IMR-90 (cell line): ENCODE data around the gene FGF3. TPM values are rescaled to one million over a fixed set of nuclear protein-coding genes. Genes with fewer than 3 reads are reported as not detected.

Experiments used
- ATAC-seq: fragments of 200-7000 bp; cut with Tn5 transposase; 2 replicates; pipeline ENCODE4 v1.9.1; 2020; ENCODE audit warnings: low read depth, mild to moderate bottlenecking, moderate library complexity
- BruUV-seq: library from RNA; stranded (reverse); fragments of 400-500 nt; replicated peaks from 2 replicates; lab custom pipeline; 2021; lab: Mats Ljungman, UMichigan
- CTCF ChIA-PET: fragments of 300-600 bp; formaldehyde crosslinking; extraction: SDS; loops from one replicate; lab custom pipeline; 2021; ENCODE audit warnings: antibody characterized with exemption; lab: Yijun Ruan, JAX
- POLR2A ChIA-PET: fragments of 300-600 bp; sonication (Branson Sonifier 250); formaldehyde crosslinking; loops from one replicate; lab custom pipeline; 2022; ENCODE audit warnings: antibody characterized with exemption; ENCODE audit not compliant: unreplicated experiment; lab: Charles Lee
- DNase-seq: peaks from one replicate; pipeline ENCODE4 v3.0.0; 2013
- H2AFZ ChIP-seq: replicated peaks from 2 replicates; pipeline ENCODE3; 2013; ENCODE audit warnings: low read length, mild to moderate bottlenecking; ENCODE audit not compliant: poor library complexity
- H2AK5ac ChIP-seq: 2 replicates; pipeline ENCODE4 v1.6.1; 2013; ENCODE audit warnings: low read depth, low read length, inconsistent platforms
- H2AK9ac ChIP-seq: replicated peaks from 2 replicates; pipeline ENCODE3; 2013; ENCODE audit warnings: mild to moderate bottlenecking, low read depth, low read length, moderate library complexity; ENCODE audit not compliant: poor library complexity
- H2BK120ac ChIP-seq: 2 replicates; pipeline ENCODE4 v1.6.1; 2013; ENCODE audit warnings: low read depth, low read length, inconsistent platforms
- H2BK15ac ChIP-seq: 3 replicates; pipeline ENCODE4 v1.6.1; 2013; ENCODE audit warnings: low read depth, low read length, inconsistent platforms
- H2BK20ac ChIP-seq: 2 replicates; pipeline ENCODE4 v1.6.1; 2013; ENCODE audit warnings: low read depth, mild to moderate bottlenecking, inconsistent platforms, low read length, moderate library complexity
- H2BK5ac ChIP-seq: 2 replicates; pipeline ENCODE4 v1.6.1; 2013; ENCODE audit warnings: mild to moderate bottlenecking, low read depth, low read length, inconsistent platforms; ENCODE audit not compliant: poor library complexity, severe bottlenecking
- H3K14ac ChIP-seq: replicated peaks from 2 replicates; pipeline ENCODE4 v1.6.1; 2013; ENCODE audit warnings: low read depth, low read length, inconsistent platforms
- H3K18ac ChIP-seq: 2 replicates; pipeline ENCODE4 v1.6.1; 2013; ENCODE audit warnings: low read depth, low read length, control low read depth
- H3K23ac ChIP-seq: 2 replicates; pipeline ENCODE4 v1.6.1; 2013; ENCODE audit warnings: low read depth, low read length, inconsistent platforms
- H3K27ac ChIP-seq: 2 replicates; pipeline ENCODE4 v1.5.1; 2013; ENCODE audit warnings: mild to moderate bottlenecking, control low read depth, low read length; ENCODE audit not compliant: insufficient read depth
- H3K27me3 ChIP-seq: 2 replicates; pipeline ENCODE4 v1.6.1; 2013; ENCODE audit warnings: low read length; ENCODE audit not compliant: control insufficient read depth, insufficient read depth
- H3K36me3 ChIP-seq: 2 replicates; pipeline ENCODE4 v1.6.1; 2013; ENCODE audit warnings: low read length, mixed read lengths; ENCODE audit not compliant: control insufficient read depth, insufficient read depth
- H3K4ac ChIP-seq: 2 replicates; pipeline ENCODE4 v1.6.1; 2013; ENCODE audit warnings: low read depth, low read length, inconsistent platforms
- H3K4me1 ChIP-seq: 2 replicates; pipeline ENCODE4 v1.6.1; 2013; ENCODE audit warnings: low read length, mixed read lengths; ENCODE audit not compliant: control insufficient read depth, insufficient read depth
- H3K4me2 ChIP-seq: 2 replicates; pipeline ENCODE4 v1.6.1; 2013; ENCODE audit warnings: low read depth, mild to moderate bottlenecking, control low read depth, low read length, moderate library complexity
- H3K4me3 ChIP-seq: 2 replicates; pipeline ENCODE4 v1.5.1; 2013; ENCODE audit warnings: low read depth, mild to moderate bottlenecking, control low read depth, low read length, moderate library complexity; ENCODE audit not compliant: insufficient read depth
- H3K56ac ChIP-seq: 2 replicates; pipeline ENCODE4 v1.6.1; 2013; ENCODE audit warnings: low read length, inconsistent platforms; ENCODE audit not compliant: insufficient read depth; ENCODE audit errors: extremely low read depth
- H3K79me1 ChIP-seq, 2 experiments: 2 replicates each; pipeline ENCODE4 v1.6.1; 2013; ENCODE audit warnings: low read length in 2 of 2, inconsistent platforms in 1 of 2, low read depth in 1 of 2
- H3K9ac ChIP-seq: 2 replicates; pipeline ENCODE4 v1.6.1; 2013; ENCODE audit warnings: low read depth, low read length, control low read depth
- H3K9me1 ChIP-seq: 2 replicates; pipeline ENCODE4 v1.6.1; 2013; ENCODE audit warnings: low read length, inconsistent platforms; ENCODE audit not compliant: insufficient read depth
- H3K9me3 ChIP-seq: 2 replicates; pipeline ENCODE4 v1.6.1; 2013; ENCODE audit warnings: low read length; ENCODE audit not compliant: control insufficient read depth, insufficient read depth
- H4K20me1 ChIP-seq: 2 replicates; pipeline ENCODE4 v1.6.1; 2013; ENCODE audit warnings: low read length, inconsistent platforms; ENCODE audit not compliant: insufficient read depth
- H4K5ac ChIP-seq: 2 replicates; pipeline ENCODE4 v1.6.1; 2013; ENCODE audit warnings: mild to moderate bottlenecking, low read depth, low read length, control low read depth
- H4K8ac ChIP-seq, 2 experiments: 2 replicates each; pipeline ENCODE4 v1.6.1; 2013; ENCODE audit warnings: low read depth in 2 of 2, low read length in 2 of 2, control low read depth in 1 of 2, inconsistent platforms in 1 of 2
- H4K91ac ChIP-seq: 2 replicates; pipeline ENCODE4 v1.6.1; 2013; ENCODE audit warnings: low read depth, low read length, inconsistent platforms; ENCODE audit not compliant: insufficient read depth
- BHLHE40 ChIP-seq: fragments of 150-350 bp; IDR thresholded peaks from 2 replicates; pipeline ENCODE4 v1.6.1; 2016; ENCODE audit warnings: mild to moderate bottlenecking, low read depth, low read length
- CEBPB ChIP-seq: IDR thresholded peaks from 2 replicates; pipeline ENCODE4 v1.6.1; 2012; ENCODE audit warnings: low read depth, low read length, improper control_type of control experiment
- CHD1 ChIP-seq: IDR thresholded peaks from 2 replicates; pipeline ENCODE4 v1.6.1; 2012; ENCODE audit warnings: low read depth, low read length, improper control_type of control experiment
- CTCF ChIP-seq: conservative IDR thresholded peaks from 2 replicates; pipeline ENCODE4 v1.5.1; 2012; ENCODE audit warnings: mild to moderate bottlenecking, low read depth, low read length, improper control_type of control experiment
- FOS ChIP-seq: fragments of 150-350 bp; IDR thresholded peaks from 2 replicates; pipeline ENCODE4 v1.6.1; 2016; ENCODE audit warnings: low read depth, low read length
- MAFK ChIP-seq: IDR thresholded peaks from 2 replicates; pipeline ENCODE4 v1.6.1; 2012; ENCODE audit warnings: low read depth, low read length, improper control_type of control experiment
- MAZ ChIP-seq: IDR thresholded peaks from 2 replicates; pipeline ENCODE4 v1.6.1; 2012; ENCODE audit warnings: low read depth, mild to moderate bottlenecking, low read length, improper control_type of control experiment, moderate library complexity, borderline replicate concordance
- NFE2L2 ChIP-seq: fragments of 150-350 bp; IDR thresholded peaks from 2 replicates; pipeline ENCODE4 v1.6.1; 2016; ENCODE audit warnings: low read depth, mild to moderate bottlenecking, low read length
- POLR2A ChIP-seq: IDR thresholded peaks from 2 replicates; pipeline ENCODE4 v1.6.1; 2012; ENCODE audit warnings: mild to moderate bottlenecking, low read depth, low read length
- RAD21 ChIP-seq: IDR thresholded peaks from 2 replicates; pipeline ENCODE4 v1.6.1; 2012; ENCODE audit warnings: low read length, improper control_type of control experiment
- RCOR1 ChIP-seq: IDR thresholded peaks from 2 replicates; pipeline ENCODE4 v1.6.1; 2012; ENCODE audit warnings: mild to moderate bottlenecking, low read length, improper control_type of control experiment; ENCODE audit not compliant: insufficient replicate concordance
- RFX5 ChIP-seq: IDR thresholded peaks from 2 replicates; pipeline ENCODE4 v1.8.0; 2012; ENCODE audit warnings: low read depth, mild to moderate bottlenecking, low read length, moderate library complexity
- SMC3 ChIP-seq: fragments of 150-350 bp; IDR thresholded peaks from 2 replicates; pipeline ENCODE4 v1.6.1; 2016; ENCODE audit warnings: low read depth, mild to moderate bottlenecking, antibody characterized with exemption, low read length, moderate library complexity
- USF2 ChIP-seq: fragments of 150-350 bp; IDR thresholded peaks from 2 replicates; pipeline ENCODE4 v1.6.1; 2017; ENCODE audit warnings: mild to moderate bottlenecking, antibody characterized with exemption, low read length, low read depth
- dilution Hi-C: fragments of 300-500 bp; cut with HindIII; formaldehyde crosslinking; loops from one replicate; pipeline ENCODE4 v1.14.3; 2018; ENCODE audit warnings: low sequenced_read_pairs; ENCODE audit not compliant: unreplicated experiment
- in situ Hi-C: fragments of 300-500 bp; cut with MboI; formaldehyde crosslinking; loops from 3 replicates; pipeline ENCODE4 v1.14.3; 2019; ENCODE audit warnings: low sequenced_read_pairs, inconsistent platforms, mixed read lengths
- intact Hi-C: fragments of 100-400 bp; cut with micrococcal nuclease; formaldehyde crosslinking; loops from 2 replicates; pipeline ENCODE4 v1.10.0; 2022
- polyA plus RNA-seq, 3 experiments: library from polyadenylated mRNA; depleted of rRNA; stranded (reverse); fragments of >200 nt; gene quantifications; 2 replicates each; pipeline ENCODE4 v1.2.3, GENCODE V29; 2012; ENCODE audit warnings: low replicate concordance in 1 of 3
- total RNA-seq: library from RNA; depleted of rRNA; stranded (reverse); fragments of >200 nt; gene quantifications from 2 replicates; pipeline ENCODE4 v1.2.3, GENCODE V29; 2012
- TF ChIP-seq, protein P1 (sequence below): fragments of 150-350 bp; IDR thresholded peaks from 2 replicates; pipeline ENCODE4 v1.6.1; 2016; ENCODE audit warnings: low read depth, mild to moderate bottlenecking, low read length, moderate library complexity, borderline replicate concordance

FGF3 gene
- total and polyA plus RNA-seq, 2 of the 4 experiments (the other 2 are of a cell fraction) = not detected

- intact Hi-C loops = no loop called here
Observed at GRCh38 chr11:69814902-69815301, 4.3 kb downstream of the FGF3 start.

More at GRCh38 chr11:69814902-69815301, 4.3 kb downstream of the FGF3 start:
- CTCF ChIA-PET = interaction anchor here (0.5 kb wide), 1 partner anchor 546 kb away, joined by 4 read pairs; no protein-coding TSS in a partner anchor
- H3K23ac ChIP-seq = no peak overlapping the region
- H2AK5ac ChIP-seq = no peak overlapping the region
- no peak overlapping the region for H3K4ac ChIP-seq
- H3K9me3 ChIP-seq = no peaks in the 10 kb centered on the region
- no peaks in the 10 kb centered on the region; the same call in 1 of the 2 replicates for H3K4me1 ChIP-seq
- H2BK20ac ChIP-seq = no peak overlapping the region
- H3K9ac ChIP-seq = no peak overlapping the region
- POLR2A ChIA-PET = no interaction called here
- H2BK120ac ChIP-seq = no peak overlapping the region
- TF ChIP-seq MAFK = no peak
- TF ChIP-seq RCOR1 = no peak
- no peak for TF ChIP-seq POLR2A
- no peak for TF ChIP-seq CEBPB
- no peak for TF ChIP-seq SMC3
- no peak for TF ChIP-seq USF2
- no peak for TF ChIP-seq RAD21
- TF ChIP-seq CTCF = no peak
- no peak for TF ChIP-seq CHD1
- no peak for TF ChIP-seq NFE2L2
- no peak for TF ChIP-seq BHLHE40
- TF ChIP-seq MAZ = no peak
- no peak for TF ChIP-seq RFX5
- TF ChIP-seq, protein P1, sequence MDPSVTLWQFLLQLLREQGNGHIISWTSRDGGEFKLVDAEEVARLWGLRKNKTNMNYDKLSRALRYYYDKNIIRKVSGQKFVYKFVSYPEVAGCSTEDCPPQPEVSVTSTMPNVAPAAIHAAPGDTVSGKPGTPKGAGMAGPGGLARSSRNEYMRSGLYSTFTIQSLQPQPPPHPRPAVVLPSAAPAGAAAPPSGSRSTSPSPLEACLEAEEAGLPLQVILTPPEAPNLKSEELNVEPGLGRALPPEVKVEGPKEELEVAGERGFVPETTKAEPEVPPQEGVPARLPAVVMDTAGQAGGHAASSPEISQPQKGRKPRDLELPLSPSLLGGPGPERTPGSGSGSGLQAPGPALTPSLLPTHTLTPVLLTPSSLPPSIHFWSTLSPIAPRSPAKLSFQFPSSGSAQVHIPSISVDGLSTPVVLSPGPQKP = no peak
- no peak for TF ChIP-seq FOS
- H2BK15ac ChIP-seq = no peak overlapping the region
- no peak overlapping the region for H3K4me2 ChIP-seq
- H4K20me1 ChIP-seq = no peaks in the 10 kb centered on the region
- no peaks in the 10 kb centered on the region for H3K36me3 ChIP-seq
- DNase-seq (no peak), ATAC-seq (no peak)
- no peak overlapping the region for H3K18ac ChIP-seq
- no peak overlapping the region for H4K91ac ChIP-seq
- no peak overlapping the region for H4K5ac ChIP-seq
- H3K27me3 ChIP-seq = peaks cover 57% of the 10 kb centered on the region
- no peaks in the 10 kb centered on the region for H3K79me1 ChIP-seq
- no peak overlapping the region for H3K27ac ChIP-seq
- dilution Hi-C loops (no loop called here), in situ Hi-C loops (no loop called here)
- no peak overlapping the region for H3K4me3 ChIP-seq
- H3K14ac ChIP-seq = no peak overlapping the region
- peak overlapping the region; percentile 21 for H2BK5ac ChIP-seq
- H3K56ac ChIP-seq = no peak overlapping the region
- no peak overlapping the region for H2AK9ac ChIP-seq
- H4K8ac ChIP-seq = no peak overlapping the region
- H3K9me1 ChIP-seq = no peaks in the 10 kb centered on the region
- H2AFZ ChIP-seq = no peak overlapping the region
- no TSS peak for BruUV-seq
